T-helper 1 cell treated with Interleukin-12 subunit alpha and Interleukin-12 subunit beta and Interleukin-4 antibody, amounts not matched to agents 30 ng/mL and 1 ng/mL, for 36 hours (primary cell): ENCODE data around the gene CCDC87. TPM values are rescaled to one million over a fixed set of nuclear protein-coding genes. Genes with fewer than 3 reads are reported as not detected.
"Not testable (repeated sequence)": the region's sequence is repeated elsewhere in the genome, so short reads cannot be mapped to it uniquely, and the experiment has no call there.

Source experiments
- intact Hi-C: fragments of 100-400 bp; cut with micrococcal nuclease; formaldehyde crosslinking; loops from one replicate; pipeline ENCODE4 v1.15.1; 2024
- total RNA-seq: library from RNA; stranded (reverse); gene quantifications from 2 replicates; pipeline ENCODE4 v1.2.3, GENCODE V29; 2022

Gene CCDC87
- total RNA-seq, 1 donor from 2014 or later, result 0.15 TPM

- intact Hi-C loops, result not testable (repeated sequence)
Observed at GRCh38 chr11:66582565-66583147, 10.2 kb downstream of the CCDC87 start.

- intact Hi-C loops, result no loop called here
Observed at GRCh38 chr11:66581261-66581660, 11.6 kb downstream of the CCDC87 start.

- intact Hi-C loops, result no loop called here
Observed at GRCh38 chr11:66580803-66581202, 12.1 kb downstream of the CCDC87 start.

- intact Hi-C loops, result loop anchor here (1.0 kb wide), 4 partner anchors 33 to 255 kb away; partner anchors contain the start of genes ACTN3, RBM4 and ZDHHC24
Observed at GRCh38 chr11:66579017-66579606, 13.8 kb downstream of the CCDC87 start.

- intact Hi-C loops, result no loop called here
Observed at GRCh38 chr11:66570850-66571180, 22.0 kb downstream of the CCDC87 start.

- intact Hi-C loops, result no loop called here
Observed at GRCh38 chr11:66570079-66570849, 22.6 kb downstream of the CCDC87 start.

GRCh38 chr11:66569076-66569475 is 23.8 kb downstream of the CCDC87 start:
- intact Hi-C loops, result no loop called here

- intact Hi-C loops, result no loop called here
Observed at GRCh38 chr11:66568124-66568916, 24.5 kb downstream of the CCDC87 start, which contains the start of gene CTSF. CTSF (minus strand) TSS chr11:66568606; CDS start chr11:66568486, 120 bp downstream.

GRCh38 chr11:66567787-66568123 is 25.1 kb downstream of the CCDC87 start:
- intact Hi-C loops, result no loop called here

- intact Hi-C loops, result no loop called here
Observed at GRCh38 chr11:66566221-66566620, 26.6 kb downstream of the CCDC87 start.

GRCh38 chr11:66564984-66565383 is 27.9 kb downstream of the CCDC87 start:
- intact Hi-C loops, result no loop called here

GRCh38 chr11:66564538-66564937 is 28.3 kb downstream of the CCDC87 start:
- intact Hi-C loops, result no loop called here

- intact Hi-C loops, result no loop called here
Observed at GRCh38 chr11:66563832-66564231, 29.0 kb downstream of the CCDC87 start.

GRCh38 chr11:66562907-66563583 is 29.8 kb downstream of the CCDC87 start:
- intact Hi-C loops, result no loop called here

GRCh38 chr11:66562275-66562674 is 30.6 kb downstream of the CCDC87 start:
- intact Hi-C loops, result no loop called here

GRCh38 chr11:66561975-66562248 is 31.0 kb downstream of the CCDC87 start:
- intact Hi-C loops, result no loop called here

- intact Hi-C loops, result no loop called here
Observed at GRCh38 chr11:66561178-66561974, 31.5 kb downstream of the CCDC87 start.

GRCh38 chr11:66559866-66560676 is 32.8 kb downstream of the CCDC87 start:
- intact Hi-C loops, result loop anchor here (1.0 kb wide), 2 partner anchors 14 to 33 kb away; partner anchors contain the start of genes ACTN3, CCDC87, CCS and ZDHHC24

GRCh38 chr11:66559142-66559865 is 33.6 kb downstream of the CCDC87 start:
- intact Hi-C loops, result loop anchor here (1.0 kb wide), 2 partner anchors 13 to 34 kb away; partner anchors contain the start of genes ACTN3, CCDC87, CCS and ZDHHC24
